Activated T-helper 1 cell treated with anti-CD3 and anti-CD28 coated beads, Interleukin-12 subunit alpha, Interleukin-12 subunit beta, Interleukin-2, Interleukin-4 antibody, amounts not matched to agents 30 ng/mL and 10 ng/mL and 1 ng/mL, durations not matched to agents 14 hours and 24 hours and 36 hours (primary cell): ENCODE measurements around the gene FAM200B. TPM values are rescaled to one million over a fixed set of nuclear protein-coding genes. Genes with fewer than 3 reads are reported as not detected.

Experiments used
- DNase-seq: peaks from one replicate; pipeline ENCODE4 v3.0.0; 2021; ENCODE audit warnings: low spot score
- H3K27ac Mint-ChIP-seq: one replicate; pipeline ENCODE4 v1.8.0; 2021; ENCODE audit warnings: mild to moderate bottlenecking, mixed read lengths
- H3K27me3 Mint-ChIP-seq: one replicate; pipeline ENCODE4 v1.8.0; 2022; ENCODE audit warnings: mild to moderate bottlenecking, moderate library complexity, mixed read lengths; ENCODE audit not compliant: insufficient read depth
- H3K36me3 Mint-ChIP-seq: one replicate; pipeline ENCODE4 v1.8.0; 2021; ENCODE audit warnings: low read depth, mixed read lengths
- H3K4me1 Mint-ChIP-seq: one replicate; pipeline ENCODE4 v1.8.0; 2021; ENCODE audit warnings: low read depth, mixed read lengths
- H3K4me3 Mint-ChIP-seq: one replicate; pipeline ENCODE4 v1.8.0; 2021; ENCODE audit warnings: mild to moderate bottlenecking, moderate library complexity, mixed read lengths
- H3K9me3 Mint-ChIP-seq: one replicate; pipeline ENCODE4 v1.8.0; 2021; ENCODE audit warnings: mixed read lengths
- intact Hi-C: fragments of 100-400 bp; cut with micrococcal nuclease; formaldehyde crosslinking; loops from one replicate; pipeline ENCODE4 v1.15.1; 2024
- total RNA-seq: library from RNA; stranded (reverse); gene quantifications from 2 replicates; pipeline ENCODE4 v1.2.3, GENCODE V29; 2022

The FAM200B gene
- total RNA-seq: 5.5 and 6.6 TPM in 2 replicates

DNA sequence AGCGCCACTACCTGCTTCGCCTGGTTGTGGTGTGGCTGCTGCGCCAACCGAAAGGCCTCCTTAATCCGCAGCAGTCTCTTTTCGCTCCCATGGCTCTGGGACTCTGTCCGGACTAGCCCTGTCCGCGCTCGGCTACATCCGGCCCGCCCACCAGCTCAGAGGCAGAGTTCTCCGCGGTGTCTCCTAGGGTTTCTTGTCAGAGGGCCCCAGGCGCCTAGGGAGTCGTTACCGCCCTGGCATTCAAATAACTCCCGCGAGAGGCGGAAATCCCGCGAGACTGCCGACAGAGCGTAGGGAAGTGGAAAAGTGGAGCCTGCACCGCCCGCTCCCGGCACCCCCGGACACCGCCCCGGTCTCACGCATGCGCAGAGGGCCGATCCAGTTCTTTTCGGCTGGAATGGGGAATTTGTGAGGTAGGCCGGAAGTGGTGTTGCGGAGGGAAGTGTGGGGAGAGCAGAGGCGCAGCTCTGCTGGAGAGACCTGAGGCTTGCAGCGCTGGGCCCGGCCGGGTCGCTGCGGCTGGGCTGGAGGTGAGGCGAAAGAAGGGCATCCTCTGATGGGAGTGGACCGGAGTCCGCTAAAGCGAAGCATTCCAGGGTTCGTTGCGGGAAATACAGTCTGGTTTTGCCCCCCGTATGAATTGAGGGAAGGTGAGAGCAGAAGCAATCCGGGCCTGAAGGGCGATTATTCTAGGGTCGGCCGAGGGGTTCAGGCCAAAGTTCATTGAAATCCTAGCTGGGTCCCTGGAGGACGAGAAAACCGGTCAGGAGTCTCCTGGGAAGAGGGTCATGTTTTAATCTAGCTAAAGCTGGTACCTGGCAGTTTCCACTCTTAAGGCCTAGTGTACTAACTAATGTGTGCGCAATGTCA, at the start of gene FAM200B:
Gene FAM200B (plus strand): TSS at position 456 of the 870 bp plus-strand sequence. CDS start 5,151 bp downstream, outside the sequence.
- H3K9me3 Mint-ChIP-seq: no peaks in the 10 kb centered on the region
- DNase-seq: peak; percentile 97
- H3K4me1 Mint-ChIP-seq: peaks cover 45% of the 10 kb centered on the region
- peak within 1 kb of the TSS; percentile 94 for H3K27ac Mint-ChIP-seq
- peaks cover 21% of the 10 kb centered on the region for H3K36me3 Mint-ChIP-seq
- intact Hi-C loops: loop anchor here (1.0 to 5.0 kb wide), 9 partner anchors 21 to 679 kb away; partner anchors contain the start of genes BST1, CPEB2, FBXL5 and TAPT1
- no peaks in the 10 kb centered on the region for H3K27me3 Mint-ChIP-seq
- H3K4me3 Mint-ChIP-seq: peak within 1 kb of the TSS; percentile 97

DNA sequence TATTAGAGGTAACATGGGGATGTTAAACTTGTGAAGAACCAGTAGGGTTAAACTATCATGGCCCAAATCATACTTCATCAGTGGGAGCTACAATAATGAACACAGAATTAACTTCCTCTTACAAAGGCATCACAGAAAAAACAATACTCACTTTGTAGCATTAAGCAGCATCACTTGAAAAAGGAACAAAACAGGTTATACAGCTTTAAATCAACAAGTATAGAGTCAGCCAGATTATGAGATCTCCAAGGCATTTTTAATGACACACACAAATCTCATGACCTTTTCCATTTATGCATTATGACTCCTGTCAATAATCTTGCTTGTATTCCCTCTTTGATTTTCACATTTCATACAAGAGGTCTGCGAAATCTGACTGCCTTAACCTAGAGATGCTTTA, 44.8 kb upstream of the FAM200B start:
- H3K36me3 Mint-ChIP-seq: peaks cover 37% of the 10 kb centered on the region
- intact Hi-C loops: no loop called here
- no peaks in the 10 kb centered on the region for H3K4me1 Mint-ChIP-seq
- no peaks in the 10 kb centered on the region for H3K9me3 Mint-ChIP-seq
- no peak overlapping the region for H3K27ac Mint-ChIP-seq
- H3K27me3 Mint-ChIP-seq: no peaks in the 10 kb centered on the region
- no peak for DNase-seq
- no peak overlapping the region for H3K4me3 Mint-ChIP-seq

DNA sequence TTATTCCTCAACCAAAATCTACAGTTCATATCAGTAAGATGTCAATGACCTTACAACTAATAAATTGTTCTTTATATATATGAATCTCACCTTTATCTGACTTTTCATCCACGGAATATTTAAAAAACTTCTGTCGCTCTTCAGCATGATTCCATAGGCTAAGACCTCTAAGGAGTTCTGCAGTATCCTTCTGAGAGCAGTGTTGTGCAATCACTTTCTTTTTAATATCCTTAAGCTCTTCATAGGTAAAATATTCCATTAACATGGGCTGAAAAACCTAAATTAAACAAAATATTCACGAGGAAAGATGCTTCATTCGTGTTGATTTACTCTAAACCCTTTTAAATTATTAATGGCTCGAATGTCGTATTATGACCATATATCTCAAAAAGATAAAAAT, 43.2 kb upstream of the FAM200B start:
- Mint-ChIP-seq H3K9me3 (no peaks in the 10 kb centered on the region), H3K4me3 (no peak overlapping the region), H3K27ac (no peak overlapping the region), H3K4me1 (no peaks in the 10 kb centered on the region), H3K36me3 (peaks cover 29% of the 10 kb centered on the region), H3K27me3 (no peaks in the 10 kb centered on the region)
- DNase-seq: no peak
- intact Hi-C loops: no loop called here

DNA sequence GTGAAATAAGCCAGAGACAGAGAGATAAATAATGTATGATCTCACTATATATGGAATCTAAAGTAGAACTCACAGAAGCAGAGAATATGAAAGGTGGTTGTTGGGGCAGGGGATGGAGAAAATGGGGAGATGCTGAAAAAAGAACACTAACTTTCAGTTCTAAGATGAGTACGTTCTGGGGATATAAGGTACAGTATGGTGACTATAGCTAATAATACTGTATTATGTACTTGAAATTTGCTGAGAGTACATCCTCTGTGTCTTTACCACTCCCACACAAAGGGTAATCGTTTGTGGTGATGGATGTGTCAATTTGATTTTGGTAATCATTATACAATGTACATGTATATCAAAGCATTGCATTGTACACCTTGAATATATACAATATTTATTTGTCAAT, 33.0 kb upstream of the FAM200B start:
- DNase-seq: no peak
- Mint-ChIP-seq H3K27me3 (no peaks in the 10 kb centered on the region), H3K9me3 (no peaks in the 10 kb centered on the region), H3K4me1 (peaks cover 49% of the 10 kb centered on the region), H3K4me3 (no peak overlapping the region), H3K36me3 (peaks cover 10% of the 10 kb centered on the region), H3K27ac (no peak overlapping the region)
- intact Hi-C loops: no loop called here

DNA sequence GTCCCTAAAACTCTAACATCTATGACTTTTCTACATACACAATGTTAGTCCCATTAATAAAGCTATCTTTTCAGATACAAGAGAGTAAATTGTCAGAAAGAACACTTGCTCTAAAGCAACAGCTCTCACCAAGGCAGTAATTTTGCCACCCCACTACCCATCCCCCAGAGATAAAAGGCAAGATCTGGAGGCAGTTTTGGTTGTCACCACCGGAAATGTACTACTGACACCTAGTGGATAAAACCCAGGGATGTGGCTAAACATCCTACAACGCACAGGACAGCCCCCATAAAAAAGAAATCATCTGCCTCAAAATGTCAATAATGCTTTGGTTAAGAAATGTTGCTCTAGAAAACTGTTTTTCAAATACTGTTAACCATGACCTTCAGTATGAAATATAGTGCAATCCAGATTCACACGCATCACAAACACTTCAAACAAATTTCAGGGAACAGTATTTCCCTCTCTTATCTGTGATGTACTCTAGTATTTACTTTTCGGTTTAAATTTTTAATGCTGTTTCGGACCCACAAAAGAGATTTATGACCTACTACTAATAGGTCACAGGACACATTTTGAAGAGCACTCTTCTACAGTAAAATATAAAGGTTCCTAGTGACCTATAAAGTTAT, 31.6 kb upstream of the FAM200B start:
- H3K36me3 Mint-ChIP-seq: peaks cover 3% of the 10 kb centered on the region
- H3K4me3 Mint-ChIP-seq: peak overlapping the region; percentile 13
- DNase-seq: peak; percentile 60
- H3K27ac Mint-ChIP-seq: peak overlapping the region; percentile 42
- intact Hi-C loops: loop anchor here (1.0 to 10.0 kb wide), 11 partner anchors 171 to 1994 kb away; partner anchors contain the start of gene MED28
- H3K9me3 Mint-ChIP-seq: no peaks in the 10 kb centered on the region
- H3K27me3 Mint-ChIP-seq: no peaks in the 10 kb centered on the region
- H3K4me1 Mint-ChIP-seq: peaks cover 59% of the 10 kb centered on the region

DNA sequence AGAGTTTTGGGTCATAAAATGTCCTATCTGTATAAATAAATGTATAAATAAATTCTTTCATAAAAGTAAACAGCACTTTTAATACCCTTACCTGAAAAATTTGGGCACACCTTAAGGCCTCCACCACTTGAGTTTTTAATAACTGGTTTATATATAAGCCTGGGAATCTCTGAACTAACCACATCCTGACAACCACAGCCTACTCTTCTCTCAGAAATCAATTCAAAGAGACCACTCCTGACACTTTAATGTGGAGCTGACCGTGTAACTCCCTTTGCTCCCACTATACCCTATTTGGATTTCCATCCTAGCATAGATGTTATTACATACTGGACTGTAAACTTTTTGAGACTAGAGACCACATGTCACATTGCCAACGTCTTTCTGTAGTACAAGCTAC, 30.0 kb upstream of the FAM200B start:
- Mint-ChIP-seq H3K4me1 (peaks cover 65% of the 10 kb centered on the region), H3K27ac (no peak overlapping the region), H3K4me3 (peak overlapping the region; percentile 72), H3K36me3 (peaks cover 3% of the 10 kb centered on the region), H3K9me3 (no peaks in the 10 kb centered on the region), H3K27me3 (no peaks in the 10 kb centered on the region)
- intact Hi-C loops: loop anchor here (5.0 to 10.0 kb wide), 6 partner anchors 277 to 1963 kb away; partner anchors contain the start of gene MED28
- DNase-seq: no peak

DNA sequence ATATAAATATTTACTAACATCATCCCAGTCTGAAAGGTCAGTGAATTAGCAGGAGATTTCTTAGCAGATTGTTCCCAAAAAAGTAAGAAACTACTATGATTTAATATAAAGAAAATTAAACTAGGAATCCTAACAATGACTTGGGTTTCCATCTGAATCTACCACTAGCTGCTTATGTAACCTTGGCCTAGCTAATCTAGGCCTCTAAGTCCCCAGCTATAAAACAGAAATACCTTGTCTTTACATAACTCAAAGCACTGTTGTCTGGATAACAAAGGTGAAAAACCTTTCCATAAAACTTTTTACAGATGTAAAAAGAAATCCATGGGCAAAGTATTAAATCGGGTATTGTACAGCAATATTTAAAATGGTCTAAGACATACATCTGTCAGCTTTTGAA, 29.4 kb upstream of the FAM200B start:
- Mint-ChIP-seq H3K27me3 (no peaks in the 10 kb centered on the region), H3K4me1 (peaks cover 65% of the 10 kb centered on the region), H3K27ac (no peak overlapping the region), H3K36me3 (peaks cover 3% of the 10 kb centered on the region), H3K9me3 (no peaks in the 10 kb centered on the region), H3K4me3 (no peak overlapping the region)
- no peak for DNase-seq
- intact Hi-C loops: loop anchor here (5.0 to 10.0 kb wide), 6 partner anchors 277 to 1963 kb away; partner anchors contain the start of gene MED28

DNA sequence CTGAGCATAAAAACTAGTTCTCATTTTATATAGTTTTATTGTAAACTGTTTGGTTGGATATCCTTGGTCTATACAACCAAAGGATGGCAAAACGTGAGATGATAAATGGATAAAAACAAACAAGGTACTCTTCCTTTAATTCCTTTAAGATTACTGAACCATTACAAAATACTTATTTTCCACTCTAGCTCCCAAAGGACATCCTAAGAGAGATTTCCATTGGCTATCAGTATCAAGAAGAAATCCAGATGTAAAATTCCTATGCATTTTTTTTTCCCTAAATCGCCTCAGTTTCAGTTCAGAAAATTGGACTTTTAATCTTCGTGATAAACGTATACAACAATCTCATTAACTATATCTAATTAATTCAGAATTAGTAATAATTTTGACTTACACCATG, 28.8 kb upstream of the FAM200B start:
- Mint-ChIP-seq H3K9me3 (no peaks in the 10 kb centered on the region), H3K27me3 (no peaks in the 10 kb centered on the region), H3K4me1 (peaks cover 65% of the 10 kb centered on the region), H3K36me3 (peaks cover 3% of the 10 kb centered on the region), H3K4me3 (peak overlapping the region; percentile 99), H3K27ac (no peak overlapping the region)
- no peak for DNase-seq
- intact Hi-C loops: loop anchor here (5.0 to 10.0 kb wide), 6 partner anchors 278 to 1962 kb away; partner anchors contain the start of gene MED28

DNA sequence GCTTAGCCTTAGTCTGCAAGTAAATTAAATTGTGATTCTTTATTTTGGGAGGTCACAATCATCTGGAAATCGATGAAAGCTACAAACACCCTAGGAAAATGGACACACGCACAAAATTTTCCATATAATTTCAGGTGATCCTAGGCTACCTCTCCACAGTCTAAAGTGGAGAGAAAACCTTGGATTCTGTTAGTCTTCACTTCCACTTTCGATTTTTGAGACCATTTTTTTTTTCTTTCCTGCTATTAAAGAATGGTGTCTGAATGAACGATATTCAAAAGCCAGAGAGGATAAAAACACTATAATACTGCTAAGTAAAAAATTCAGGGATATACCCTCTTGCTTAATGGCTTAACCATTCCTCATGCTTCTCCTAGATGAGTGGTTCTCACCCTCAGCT, 28.2 kb upstream of the FAM200B start:
- intact Hi-C loops: loop anchor here (5.0 to 10.0 kb wide), 6 partner anchors 279 to 1961 kb away; partner anchors contain the start of gene MED28
- Mint-ChIP-seq H3K9me3 (no peaks in the 10 kb centered on the region), H3K4me3 (peak overlapping the region; percentile 99), H3K27ac (peak overlapping the region; percentile 30), H3K4me1 (peaks cover 63% of the 10 kb centered on the region), H3K27me3 (no peaks in the 10 kb centered on the region), H3K36me3 (peaks cover 3% of the 10 kb centered on the region)
- DNase-seq: no peak

DNA sequence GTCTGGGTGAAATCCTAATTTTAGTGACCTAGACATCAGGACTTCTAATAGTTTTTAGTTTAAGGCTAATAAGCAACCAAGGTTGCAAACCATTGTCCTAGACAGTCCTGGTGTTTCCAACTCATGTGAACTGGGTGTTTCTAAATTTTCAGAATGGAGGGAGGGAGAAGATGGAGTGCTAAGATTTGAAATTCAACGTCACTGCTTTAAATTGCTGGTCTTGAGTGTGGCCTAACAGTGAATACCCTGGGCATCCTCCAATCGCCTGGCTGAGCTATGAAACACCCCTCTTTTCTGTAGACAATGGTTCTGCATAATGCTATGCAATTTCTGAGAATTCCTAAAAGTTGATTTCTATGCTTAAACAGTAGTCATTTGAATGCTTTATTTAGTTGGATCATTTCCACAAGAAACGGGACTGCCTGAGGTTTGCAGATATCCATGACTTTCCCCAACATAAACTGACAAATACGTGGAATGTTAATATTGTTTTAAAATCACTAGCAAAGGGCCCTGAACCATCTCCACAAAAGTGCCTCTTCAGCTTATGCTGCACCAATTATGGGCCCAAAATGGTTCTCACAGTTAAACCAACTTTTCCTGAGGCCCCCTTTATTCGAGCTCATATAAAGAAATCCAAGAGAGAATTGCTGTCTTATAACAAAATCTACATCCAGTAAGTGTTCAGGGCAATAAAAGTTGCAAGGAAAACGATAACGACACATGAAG, 27.6 kb upstream of the FAM200B start:
- Mint-ChIP-seq H3K27me3 (no peaks in the 10 kb centered on the region), H3K36me3 (no peaks in the 10 kb centered on the region), H3K9me3 (no peaks in the 10 kb centered on the region), H3K4me1 (peaks cover 57% of the 10 kb centered on the region), H3K4me3 (peak overlapping the region; percentile 99), H3K27ac (peak overlapping the region; percentile 95)
- DNase-seq: no peak
- intact Hi-C loops: loop anchor here (2.0 to 10.0 kb wide), 9 partner anchors 85 to 1999 kb away; partner anchors contain the start of gene MED28

DNA sequence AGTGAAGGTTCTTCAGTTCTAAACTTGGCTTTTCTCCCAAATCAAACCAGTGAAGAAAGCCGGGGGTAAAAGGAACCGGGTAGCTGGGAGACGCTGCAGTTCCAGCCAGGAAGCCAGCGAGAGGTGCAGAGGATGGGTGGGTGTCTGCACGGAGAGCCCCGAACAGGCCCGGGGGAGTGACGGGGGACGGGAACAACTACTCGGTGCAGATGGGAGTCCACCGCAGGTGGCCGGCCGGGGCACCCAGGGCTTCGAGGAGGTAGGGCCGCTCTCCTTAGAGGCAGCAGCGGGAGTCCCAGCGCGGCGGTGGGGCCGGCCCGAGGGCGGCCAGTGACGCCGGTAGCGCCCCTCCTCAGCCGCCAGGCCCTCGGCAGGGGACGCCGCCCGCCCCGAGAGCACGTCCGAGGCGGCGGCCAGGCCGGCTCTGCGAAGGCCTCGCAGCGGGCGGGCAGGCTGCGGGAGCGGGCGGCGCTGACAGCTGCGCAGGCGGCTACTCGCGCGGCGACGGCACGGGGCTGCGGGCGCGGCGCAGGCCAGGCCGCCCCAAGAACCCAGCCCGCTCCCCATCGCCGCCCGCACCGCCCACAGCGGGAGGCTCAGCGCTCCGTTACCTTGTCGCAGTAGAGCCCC, 26.9 kb upstream of the FAM200B start:
- peak overlapping the region; percentile 99 for H3K4me3 Mint-ChIP-seq
- H3K36me3 Mint-ChIP-seq: no peaks in the 10 kb centered on the region
- no peaks in the 10 kb centered on the region for H3K9me3 Mint-ChIP-seq
- intact Hi-C loops: loop anchor here (1.0 to 10.0 kb wide), 14 partner anchors 27 to 2000 kb away; partner anchors contain the start of genes CPEB2, FAM200B and MED28
- DNase-seq: no peak
- peaks cover 61% of the 10 kb centered on the region for H3K4me1 Mint-ChIP-seq
- peak overlapping the region; percentile 96 for H3K27ac Mint-ChIP-seq
- no peaks in the 10 kb centered on the region for H3K27me3 Mint-ChIP-seq
